DMS114 treated with DMSO at 0.1 percent for 48 hours (cell line): ENCODE measurements around the gene RAVER2.
A peak's percentile ranks its signal among the peaks of the same experiment; 100 is the strongest.
"Not testable (repeated sequence)": the region's sequence is repeated elsewhere in the genome, so short reads cannot be mapped to it uniquely, and the experiment has no call there.

Experiments used
- DNase-seq: peaks from one replicate; lab custom pipeline; 2025; ENCODE audit not compliant: unreplicated experiment; lab: John Stamatoyannopoulos, UW

The RAVER2 gene

GRCh38 chr1:64801851-64802523, 57.1 kb downstream of the RAVER2 start:
- DNase-seq, result no peak

GRCh38 chr1:64809309-64809708, 64.4 kb downstream of the RAVER2 start:
- DNase-seq, result no peak

- no peak for DNase-seq
These were observed 65.1 kb downstream of the RAVER2 start for GRCh38 chr1:64810001-64810400.

GRCh38 chr1:64811131-64811530, 66.3 kb downstream of the RAVER2 start:
- DNase-seq, result no peak

- DNase-seq, result no peak
These were observed 69.6 kb downstream of the RAVER2 start for GRCh38 chr1:64814427-64814826.

GRCh38 chr1:64817364-64817763, 72.5 kb downstream of the RAVER2 start:
- DNase-seq, result not testable (repeated sequence)

- not testable (repeated sequence) for DNase-seq
These were observed 75.7 kb downstream of the RAVER2 start for GRCh38 chr1:64820572-64820971.

- DNase-seq, result no peak
These were observed 77.7 kb downstream of the RAVER2 start for GRCh38 chr1:64822621-64823020.

- DNase-seq, result peak; percentile 77
These were observed 79.0 kb downstream of the RAVER2 start for GRCh38 chr1:64823691-64824476.

- no peak for DNase-seq
These were observed 82.1 kb downstream of the RAVER2 start for GRCh38 chr1:64826991-64827390.

GRCh38 chr1:64828829-64829228, 84.0 kb downstream of the RAVER2 start:
- no peak for DNase-seq

- DNase-seq, result no peak
These were observed 84.6 kb downstream of the RAVER2 start for GRCh38 chr1:64829411-64830029.

- no peak for DNase-seq
These were observed 85.3 kb downstream of the RAVER2 start for GRCh38 chr1:64830030-64830651.

- DNase-seq, result no peak
These were observed 89.9 kb downstream of the RAVER2 start for GRCh38 chr1:64834734-64835133.

- no peak for DNase-seq
These were observed 91.9 kb downstream of the RAVER2 start for GRCh38 chr1:64836802-64837201.

GRCh38 chr1:64838486-64838885, 93.6 kb downstream of the RAVER2 start:
- DNase-seq, result no peak

GRCh38 chr1:64839261-64839660, 94.4 kb downstream of the RAVER2 start:
- DNase-seq, result no peak

- DNase-seq, result no peak
These were observed 95.0 kb downstream of the RAVER2 start for GRCh38 chr1:64839732-64840405.

- no peak for DNase-seq
These were observed 96.6 kb downstream of the RAVER2 start for GRCh38 chr1:64841330-64842065.

GRCh38 chr1:64842224-64842623, 97.3 kb downstream of the RAVER2 start:
- DNase-seq, result no peak
